Chondrocyte (in vitro differentiated cells): ENCODE data around the gene XDH. TPM values are rescaled to one million over a fixed set of nuclear protein-coding genes. Genes with fewer than 3 reads are reported as not detected.
A peak's percentile ranks its signal among the peaks of the same experiment; 100 is the strongest.

Experiments
- DNase-seq: peaks from one replicate; pipeline ENCODE4 v3.0.0; 2021; ENCODE audit warnings: mixed read lengths, low spot score
- H3K27ac Mint-ChIP-seq: one replicate; pipeline ENCODE4 v1.8.0; 2021; ENCODE audit warnings: mild to moderate bottlenecking, moderate library complexity, mixed read lengths; ENCODE audit not compliant: unreplicated experiment
- H3K27me3 Mint-ChIP-seq: 2 replicates; pipeline ENCODE4 v1.8.0; 2021; ENCODE audit warnings: low read depth, mixed read lengths
- H3K36me3 Mint-ChIP-seq: 2 replicates; pipeline ENCODE4 v1.8.0; 2021; ENCODE audit warnings: low read depth, mixed read lengths
- H3K4me1 Mint-ChIP-seq: 2 replicates; pipeline ENCODE4 v1.8.0; 2021; ENCODE audit warnings: low read depth, mild to moderate bottlenecking, mixed read lengths
- H3K4me3 Mint-ChIP-seq: one replicate; pipeline ENCODE4 v1.8.0; 2021; ENCODE audit warnings: mild to moderate bottlenecking, moderate library complexity, mixed read lengths; ENCODE audit not compliant: unreplicated experiment
- H3K9me3 Mint-ChIP-seq: 2 replicates; pipeline ENCODE4 v1.8.0; 2021; ENCODE audit warnings: low read depth, mixed read lengths
- total RNA-seq: library from RNA; stranded (reverse); gene quantifications from 3 replicates; pipeline ENCODE4 v1.2.1, GENCODE V29; 2021
- TF ChIP-seq, protein P1 (sequence below): fragments of 200-600 bp; sonication (generic); IDR thresholded peaks from 2 replicates; pipeline ENCODE4 v1.5.0; 2021; ENCODE audit warnings: antibody characterized with exemption, mild to moderate bottlenecking, moderate library complexity

XDH gene
- total RNA-seq, 1 donor from 2014 or later: 0.12 TPM

DNA sequence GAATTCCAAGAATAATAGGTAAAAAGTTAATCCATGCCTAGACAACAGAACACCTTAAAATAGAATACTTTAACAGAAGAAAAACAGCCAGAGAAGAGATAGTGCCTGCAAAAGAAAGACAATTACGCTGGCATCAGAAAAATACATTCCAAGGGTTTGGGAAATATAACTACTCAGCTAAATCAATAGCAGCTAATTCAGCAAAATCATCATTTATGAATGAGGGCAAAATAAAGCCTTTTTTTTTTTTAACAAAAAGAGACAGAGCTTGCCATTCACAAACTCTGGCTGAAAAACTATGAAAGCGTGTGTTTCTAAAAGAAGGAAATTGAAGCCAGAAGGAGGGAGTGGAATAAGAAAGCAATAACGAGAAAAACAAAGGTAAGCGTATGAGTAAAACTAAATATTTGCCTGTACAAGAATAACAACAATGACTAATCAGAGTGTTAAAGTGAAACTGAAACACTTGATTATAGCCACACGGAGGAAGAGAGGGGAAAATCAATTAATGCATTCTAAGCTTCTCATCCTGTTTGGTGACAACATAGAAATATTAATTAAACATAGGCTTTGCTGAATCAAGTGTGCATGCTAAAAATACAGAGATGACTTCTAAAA, 90.4 kb downstream of the XDH start:
- H3K9me3 Mint-ChIP-seq: no peaks in the 10 kb centered on the region
- DNase-seq: no peak
- TF ChIP-seq, protein P1, sequence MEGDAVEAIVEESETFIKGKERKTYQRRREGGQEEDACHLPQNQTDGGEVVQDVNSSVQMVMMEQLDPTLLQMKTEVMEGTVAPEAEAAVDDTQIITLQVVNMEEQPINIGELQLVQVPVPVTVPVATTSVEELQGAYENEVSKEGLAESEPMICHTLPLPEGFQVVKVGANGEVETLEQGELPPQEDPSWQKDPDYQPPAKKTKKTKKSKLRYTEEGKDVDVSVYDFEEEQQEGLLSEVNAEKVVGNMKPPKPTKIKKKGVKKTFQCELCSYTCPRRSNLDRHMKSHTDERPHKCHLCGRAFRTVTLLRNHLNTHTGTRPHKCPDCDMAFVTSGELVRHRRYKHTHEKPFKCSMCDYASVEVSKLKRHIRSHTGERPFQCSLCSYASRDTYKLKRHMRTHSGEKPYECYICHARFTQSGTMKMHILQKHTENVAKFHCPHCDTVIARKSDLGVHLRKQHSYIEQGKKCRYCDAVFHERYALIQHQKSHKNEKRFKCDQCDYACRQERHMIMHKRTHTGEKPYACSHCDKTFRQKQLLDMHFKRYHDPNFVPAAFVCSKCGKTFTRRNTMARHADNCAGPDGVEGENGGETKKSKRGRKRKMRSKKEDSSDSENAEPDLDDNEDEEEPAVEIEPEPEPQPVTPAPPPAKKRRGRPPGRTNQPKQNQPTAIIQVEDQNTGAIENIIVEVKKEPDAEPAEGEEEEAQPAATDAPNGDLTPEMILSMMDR: no peak
- peaks cover 24% of the 10 kb centered on the region for H3K4me1 Mint-ChIP-seq
- peaks cover 2% of the 10 kb centered on the region for H3K27me3 Mint-ChIP-seq
- no peak overlapping the region for H3K4me3 Mint-ChIP-seq
- no peak overlapping the region for H3K27ac Mint-ChIP-seq
- no peaks in the 10 kb centered on the region for H3K36me3 Mint-ChIP-seq

DNA sequence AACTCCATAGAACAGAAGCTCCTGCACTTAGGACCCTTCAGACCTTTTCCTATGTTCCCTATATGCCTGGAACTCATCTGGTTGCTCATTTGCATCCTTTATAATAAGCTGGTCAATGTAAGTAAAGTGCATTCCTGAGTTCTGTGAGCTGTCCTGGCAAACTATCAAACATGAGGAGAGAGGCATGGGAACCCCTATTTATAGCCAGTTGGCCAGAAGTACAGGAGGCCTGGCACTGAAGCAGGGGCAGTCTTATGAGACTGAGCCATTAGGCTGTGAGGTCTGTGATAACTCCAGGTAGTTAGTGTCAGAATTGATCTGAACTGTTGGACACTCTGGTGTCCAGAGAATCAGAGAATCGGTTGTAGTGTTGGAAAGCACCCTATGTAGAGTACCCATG, 92.2 kb downstream of the XDH start:
- TF ChIP-seq, protein P1: no peak
- DNase-seq: no peak
- no peaks in the 10 kb centered on the region for H3K27me3 Mint-ChIP-seq
- peaks cover 33% of the 10 kb centered on the region for H3K4me1 Mint-ChIP-seq
- H3K27ac Mint-ChIP-seq: no peak overlapping the region
- no peaks in the 10 kb centered on the region for H3K9me3 Mint-ChIP-seq
- H3K36me3 Mint-ChIP-seq: no peaks in the 10 kb centered on the region
- H3K4me3 Mint-ChIP-seq: no peak overlapping the region

DNA sequence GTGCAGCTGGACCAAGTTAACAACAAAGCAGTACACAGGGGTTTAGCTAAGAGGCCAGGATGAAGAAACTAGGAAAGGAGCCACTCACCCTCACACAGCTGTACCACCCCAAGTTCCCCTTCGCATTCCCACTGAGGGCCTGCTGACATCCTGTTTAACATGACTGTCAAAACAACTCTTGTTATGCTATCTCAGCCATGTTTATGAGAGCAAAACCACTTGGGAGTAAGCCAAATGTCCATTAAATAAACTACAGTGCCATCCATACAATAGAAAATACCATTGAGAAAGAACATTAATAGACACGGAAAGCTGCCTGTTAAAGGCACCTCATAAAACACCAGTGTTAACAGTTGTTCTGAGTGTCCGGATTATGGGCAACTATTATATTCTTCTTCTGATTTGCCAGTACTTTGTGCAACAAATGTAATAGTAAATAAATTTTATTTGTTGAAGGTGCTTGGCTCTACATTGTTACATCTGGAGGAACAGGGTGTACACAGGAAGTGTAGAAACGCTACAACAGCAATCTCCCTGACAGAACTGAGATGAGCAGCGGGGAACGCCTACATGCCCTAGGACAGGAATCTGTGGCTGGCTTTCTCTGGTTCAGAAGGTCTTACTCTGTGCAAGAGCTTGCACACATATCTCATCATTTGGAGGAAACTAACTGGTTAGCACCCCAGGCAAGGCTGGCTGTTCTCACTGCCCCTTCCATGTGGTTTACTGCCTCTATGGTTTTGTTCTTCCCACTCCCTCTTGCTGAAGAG, 95.0 kb downstream of the XDH start:
- Mint-ChIP-seq H3K27me3 (no peaks in the 10 kb centered on the region), H3K27ac (no peak overlapping the region)
- TF ChIP-seq, protein P1: no peak

DNA sequence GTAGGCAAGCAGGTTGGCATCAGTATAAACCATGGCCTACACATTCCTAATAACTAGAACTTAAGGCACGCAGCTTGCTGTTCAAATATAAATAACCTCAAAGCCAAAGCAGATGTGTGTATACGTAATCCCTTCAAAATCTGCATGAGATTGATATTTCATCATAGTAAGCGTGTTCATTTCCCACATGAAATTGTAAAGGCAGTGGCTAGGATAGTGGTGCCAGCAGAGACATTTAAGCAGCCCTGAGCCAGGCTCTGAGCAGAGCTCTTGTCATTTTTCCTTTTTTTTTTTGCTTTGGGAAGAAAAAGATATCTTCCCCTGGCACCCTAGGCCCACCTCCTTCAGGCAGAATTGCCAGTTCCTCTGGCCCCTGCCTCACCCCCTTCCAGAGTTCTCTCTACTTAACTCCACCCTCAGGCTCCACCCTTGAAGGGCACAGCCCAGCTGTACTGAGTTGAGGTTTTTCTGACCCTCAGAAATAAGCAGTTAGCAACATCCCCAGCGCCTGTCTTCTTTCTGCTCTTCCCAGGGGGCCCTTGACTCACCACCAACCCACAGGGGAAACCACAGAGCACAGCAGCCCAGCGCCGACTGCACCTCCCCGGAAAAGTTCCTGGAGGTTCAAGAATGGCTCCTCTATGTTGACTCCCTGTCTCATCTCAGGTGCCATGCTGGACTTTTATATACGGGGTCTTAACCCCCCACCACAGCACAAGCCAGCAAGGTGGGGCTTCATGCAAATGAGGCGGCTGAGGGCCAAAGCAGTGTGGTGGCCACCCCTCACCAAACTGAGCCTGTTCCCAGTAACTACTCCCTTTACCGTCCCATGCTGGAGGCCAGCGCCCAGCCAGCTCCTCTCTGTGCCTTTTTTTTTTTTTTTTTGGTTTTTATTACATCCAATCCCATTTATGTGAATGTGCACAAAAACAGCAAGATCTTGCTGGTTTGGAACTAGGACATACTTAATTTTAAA, 95.9 kb downstream of the XDH start:
- Mint-ChIP-seq H3K27me3 (no peaks in the 10 kb centered on the region), H3K4me3 (no peak overlapping the region), H3K36me3 (peaks cover 2% of the 10 kb centered on the region), H3K4me1 (peaks cover 29% of the 10 kb centered on the region), H3K9me3 (no peaks in the 10 kb centered on the region), H3K27ac (peak overlapping the region; percentile 51)
- TF ChIP-seq, protein P1: no peak
- no peak for DNase-seq

More for the DNA sequence above, 95.0 kb downstream of the XDH start:
- H3K4me3 Mint-ChIP-seq: no peak overlapping the region
- no peak for DNase-seq
- H3K36me3 Mint-ChIP-seq: peaks cover 2% of the 10 kb centered on the region
- H3K9me3 Mint-ChIP-seq: no peaks in the 10 kb centered on the region
- peaks cover 33% of the 10 kb centered on the region for H3K4me1 Mint-ChIP-seq

DNA sequence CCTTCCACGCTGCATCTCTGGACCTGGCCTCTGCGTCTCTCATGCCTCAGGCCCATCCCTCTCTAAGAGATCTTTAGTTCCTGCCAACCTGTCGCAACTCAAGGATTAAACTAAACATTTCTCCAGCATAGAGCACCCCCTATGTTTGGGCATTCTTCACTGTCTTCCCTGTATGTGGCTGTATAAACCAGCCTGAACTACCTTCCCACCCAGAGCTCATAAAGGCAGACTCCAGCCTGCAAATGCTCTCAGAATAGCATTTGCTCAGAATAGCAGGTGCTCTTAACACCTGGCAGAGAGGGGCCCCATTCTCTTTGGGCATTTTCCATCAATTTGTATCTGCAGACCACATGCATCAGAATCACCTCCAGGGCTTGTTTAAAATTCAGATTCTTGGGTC, 97.1 kb downstream of the XDH start:
- no peak for DNase-seq
- H3K9me3 Mint-ChIP-seq: no peaks in the 10 kb centered on the region
- peaks cover 23% of the 10 kb centered on the region for H3K4me1 Mint-ChIP-seq
- H3K27me3 Mint-ChIP-seq: no peaks in the 10 kb centered on the region
- TF ChIP-seq, protein P1: no peak
- no peak overlapping the region for H3K4me3 Mint-ChIP-seq
- H3K36me3 Mint-ChIP-seq: peaks cover 2% of the 10 kb centered on the region
- H3K27ac Mint-ChIP-seq: peak overlapping the region; percentile 22
